Skeletal muscle satellite cell (primary cell): ENCODE data around the gene KMT2B.
A peak's percentile ranks its signal among the peaks of the same experiment; 100 is the strongest.

Source experiments
- H3K27me3 ChIP-seq: 2 replicates; pipeline ENCODE4 v1.7.0; 2013; ENCODE audit warnings: low read length; ENCODE audit not compliant: control insufficient read depth, insufficient read depth
- H3K36me3 ChIP-seq: 2 replicates; pipeline ENCODE4 v1.7.0; 2013; ENCODE audit warnings: mild to moderate bottlenecking, control low read depth, low read length; ENCODE audit not compliant: insufficient read depth
- H3K4me1 ChIP-seq: 2 replicates; pipeline ENCODE4 v1.7.0; 2013; ENCODE audit warnings: low read length; ENCODE audit not compliant: control insufficient read depth, insufficient read depth
- H3K4me2 ChIP-seq: 2 replicates; pipeline ENCODE4 v1.7.0; 2013; ENCODE audit warnings: mild to moderate bottlenecking, low read length
- H3K4me3 ChIP-seq: 2 replicates; pipeline ENCODE4 v1.7.0; 2013; ENCODE audit warnings: low read length
- H3K9ac ChIP-seq: 2 replicates; pipeline ENCODE4 v1.7.0; 2013; ENCODE audit warnings: mild to moderate bottlenecking, low read depth, low read length, moderate library complexity
- H3K9me3 ChIP-seq: replicated peaks from 2 replicates; pipeline ENCODE4 v1.7.0; 2013; ENCODE audit warnings: mild to moderate bottlenecking, control low read depth, low read length

The KMT2B gene

DNA sequence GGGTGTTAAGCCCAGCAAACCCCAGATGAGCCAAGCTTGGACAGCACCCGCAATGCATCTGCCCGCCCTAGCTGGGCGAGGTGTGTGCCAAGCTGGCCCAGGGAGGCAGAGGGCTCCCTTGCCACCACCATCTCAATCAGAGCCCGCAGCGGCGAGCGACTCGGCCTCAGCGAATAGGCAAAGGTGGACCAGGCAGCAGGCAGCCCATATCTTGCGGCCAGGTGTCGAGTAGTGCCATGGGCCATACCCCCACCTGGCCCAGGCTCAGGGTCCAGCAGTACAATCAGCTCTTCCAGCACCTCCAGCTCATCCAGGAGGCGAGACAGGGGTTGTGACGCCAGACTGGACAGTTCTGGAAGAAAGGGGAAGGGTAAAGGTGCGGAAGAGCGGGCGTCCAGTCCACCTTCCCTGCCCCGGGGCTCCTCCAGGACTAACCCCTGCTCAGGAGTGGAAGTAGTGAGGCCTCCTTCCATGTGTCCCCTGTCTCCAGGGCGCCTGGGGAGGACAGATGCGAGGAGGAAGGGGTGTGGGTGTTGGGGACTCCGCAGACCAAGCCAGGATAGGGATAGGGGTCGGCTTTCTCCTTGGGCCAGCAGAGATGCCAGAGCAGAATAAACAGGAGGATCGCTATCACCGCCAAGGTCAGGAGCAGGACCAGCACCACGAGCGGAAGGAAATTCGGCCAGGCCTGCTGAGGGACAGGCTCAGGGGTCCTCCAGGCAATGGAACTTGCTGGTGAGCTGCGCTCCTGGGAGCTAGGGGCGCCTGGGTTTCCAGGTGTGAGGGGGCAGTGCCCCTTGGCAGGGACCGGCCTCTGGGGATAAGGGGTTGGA, 21.7 kb downstream of the KMT2B start:
- Histone ChIP-seq H3K4me3 (peak overlapping the region; percentile 73), H3K36me3 (peaks cover 41% of the 10 kb centered on the region), H3K27me3 (no peaks in the 10 kb centered on the region), H3K4me1 (peaks cover 9% of the 10 kb centered on the region), H3K9ac (peak overlapping the region; percentile 55), H3K4me2 (peak overlapping the region; percentile 93), H3K9me3 (no peaks in the 10 kb centered on the region)

- H3K9ac ChIP-seq, result peak overlapping the region; percentile 55
- peak overlapping the region; percentile 93 for H3K4me2 ChIP-seq
- H3K27me3 ChIP-seq, result no peaks in the 10 kb centered on the region
- H3K36me3 ChIP-seq, result peaks cover 35% of the 10 kb centered on the region
- peaks cover 11% of the 10 kb centered on the region for H3K4me1 ChIP-seq
- H3K9me3 ChIP-seq, result no peaks in the 10 kb centered on the region
- peak overlapping the region; percentile 73 for H3K4me3 ChIP-seq
Observed at GRCh38 chr19:35740108-35740422, 22.3 kb downstream of the KMT2B start.

GRCh38 chr19:35740423-35741202, 22.8 kb downstream of the KMT2B start:
- peaks cover 11% of the 10 kb centered on the region for H3K4me1 ChIP-seq
- H3K27me3 ChIP-seq, result no peaks in the 10 kb centered on the region
- peak overlapping the region; percentile 55 for H3K9ac ChIP-seq
- no peaks in the 10 kb centered on the region for H3K9me3 ChIP-seq
- peaks cover 31% of the 10 kb centered on the region for H3K36me3 ChIP-seq
- H3K4me3 ChIP-seq, result peak overlapping the region; percentile 73
- H3K4me2 ChIP-seq, result peak overlapping the region; percentile 93

GRCh38 chr19:35741203-35741515, 23.4 kb downstream of the KMT2B start:
- H3K4me3 ChIP-seq, result peak overlapping the region; percentile 73
- peak overlapping the region; percentile 93 for H3K4me2 ChIP-seq
- H3K9me3 ChIP-seq, result no peaks in the 10 kb centered on the region
- peak overlapping the region; percentile 46 for H3K9ac ChIP-seq
- H3K4me1 ChIP-seq, result peaks cover 13% of the 10 kb centered on the region
- no peaks in the 10 kb centered on the region for H3K27me3 ChIP-seq
- peaks cover 31% of the 10 kb centered on the region for H3K36me3 ChIP-seq

- peaks cover 18% of the 10 kb centered on the region for H3K4me1 ChIP-seq
- H3K9ac ChIP-seq, result no peak within 1 kb of the TSS
- peaks cover 23% of the 10 kb centered on the region for H3K36me3 ChIP-seq
- H3K4me3 ChIP-seq, result no peak within 1 kb of the TSS
- H3K9me3 ChIP-seq, result no peaks in the 10 kb centered on the region
- no peak within 1 kb of the TSS for H3K4me2 ChIP-seq
- H3K27me3 ChIP-seq, result no peaks in the 10 kb centered on the region
Observed at GRCh38 chr19:35742121-35742724, 24.4 kb downstream of the KMT2B start, which contains the start of gene IGFLR1. TSS of gene IGFLR1 (minus strand) at chr19:35742452. CDS start at chr19:35741180, 1,272 bp downstream.

- H3K9me3 ChIP-seq, result no peaks in the 10 kb centered on the region
- H3K4me2 ChIP-seq, result peak overlapping the region; percentile 95
- H3K27me3 ChIP-seq, result no peaks in the 10 kb centered on the region
- H3K4me1 ChIP-seq, result peaks cover 22% of the 10 kb centered on the region
- H3K9ac ChIP-seq, result no peak overlapping the region
- H3K4me3 ChIP-seq, result peak overlapping the region; percentile 76
- peaks cover 9% of the 10 kb centered on the region for H3K36me3 ChIP-seq
Observed at GRCh38 chr19:35743640-35744429, 26.0 kb downstream of the KMT2B start.

- Histone ChIP-seq H3K9ac (peak overlapping the region; percentile 89), H3K4me1 (peaks cover 26% of the 10 kb centered on the region), H3K9me3 (no peaks in the 10 kb centered on the region), H3K4me3 (peak overlapping the region; percentile 76), H3K27me3 (no peaks in the 10 kb centered on the region), H3K4me2 (peak overlapping the region; percentile 95), H3K36me3 (peaks cover 4% of the 10 kb centered on the region)
Observed at GRCh38 chr19:35744430-35745327, 26.9 kb downstream of the KMT2B start.

GRCh38 chr19:35745328-35746086, 27.7 kb downstream of the KMT2B start, which contains the start of the genes PSENEN and U2AF1L4:
TSS of gene PSENEN (plus strand) at chr19:35745651. CDS start at chr19:35745931, 280 bp downstream.
TSS of gene U2AF1L4 (minus strand) at chr19:35745418. CDS start at chr19:35745391, 27 bp downstream.
- H3K4me3 ChIP-seq, result peak within 1 kb of the TSS; percentile 85
- H3K4me1 ChIP-seq, result peaks cover 22% of the 10 kb centered on the region
- H3K9ac ChIP-seq, result peak within 1 kb of the TSS; percentile 89
- no peaks in the 10 kb centered on the region for H3K9me3 ChIP-seq
- no peaks in the 10 kb centered on the region for H3K27me3 ChIP-seq
- peak within 1 kb of the TSS; percentile 95 for H3K4me2 ChIP-seq
- H3K36me3 ChIP-seq, result peaks cover 4% of the 10 kb centered on the region

GRCh38 chr19:35746087-35746462, 28.3 kb downstream of the KMT2B start:
- Histone ChIP-seq H3K27me3 (no peaks in the 10 kb centered on the region), H3K4me2 (peak overlapping the region; percentile 88), H3K4me3 (peak overlapping the region; percentile 85), H3K9ac (peak overlapping the region; percentile 89), H3K4me1 (peaks cover 22% of the 10 kb centered on the region), H3K9me3 (no peaks in the 10 kb centered on the region), H3K36me3 (peaks cover 4% of the 10 kb centered on the region)

GRCh38 chr19:35746531-35746930, 28.7 kb downstream of the KMT2B start:
- Histone ChIP-seq H3K4me3 (peak overlapping the region; percentile 85), H3K9me3 (no peaks in the 10 kb centered on the region), H3K9ac (peak overlapping the region; percentile 89), H3K27me3 (no peaks in the 10 kb centered on the region), H3K36me3 (peaks cover 4% of the 10 kb centered on the region), H3K4me1 (peaks cover 22% of the 10 kb centered on the region), H3K4me2 (peak overlapping the region; percentile 88)
